HG03342 (cell line): Measurements from ENCODE around the gene TMEM14C.

Experiments
- ATAC-seq: cut with Tn5 transposase; IDR thresholded peaks from one replicate; pipeline ENCODE4 v1.9.1; 2021; ENCODE audit warnings: mild to moderate bottlenecking, moderate library complexity; ENCODE audit not compliant: unreplicated experiment

TMEM14C gene

DNA sequence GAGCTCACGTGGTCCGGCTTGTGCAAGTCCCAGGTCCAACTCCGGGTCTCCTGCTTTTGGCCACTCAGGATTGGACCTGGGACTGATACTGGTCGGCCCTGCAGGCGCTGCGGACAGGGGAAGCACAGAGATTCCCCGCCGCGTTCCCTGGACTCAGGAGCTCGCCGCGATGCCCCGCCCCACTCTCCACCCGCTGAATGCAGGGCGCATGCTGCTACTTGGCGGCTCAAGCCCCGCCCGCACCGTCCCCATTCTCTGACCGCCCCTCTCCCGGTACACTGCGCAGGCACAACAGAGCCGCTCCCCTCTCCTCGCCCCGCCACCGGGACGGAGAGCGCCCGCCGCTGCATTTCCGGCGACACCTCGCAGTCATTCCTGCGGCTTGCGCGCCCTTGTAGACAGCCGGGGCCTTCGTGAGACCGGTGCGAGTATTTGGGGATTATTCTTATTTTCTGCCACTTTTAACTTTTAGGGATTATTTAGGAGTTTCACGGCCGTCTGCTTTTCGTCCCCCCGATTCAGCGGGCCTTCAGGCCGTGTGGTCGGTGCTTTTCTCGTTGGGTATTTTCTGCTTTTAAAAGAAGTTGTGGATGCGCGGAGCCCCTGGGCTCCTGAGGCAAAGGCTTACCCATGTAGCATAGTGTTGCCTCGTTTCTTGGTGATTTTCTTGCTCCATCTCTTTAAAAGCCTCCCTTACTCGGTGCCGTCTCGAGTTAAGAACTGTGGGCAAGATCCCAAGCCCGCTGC is at the start of gene TMEM14C:
TMEM14C (plus strand) TSS at position 251 of the 747 bp plus-strand sequence. CDS start 1,544 bp downstream, outside the sequence.
- ATAC-seq, result peak; percentile 94

DNA sequence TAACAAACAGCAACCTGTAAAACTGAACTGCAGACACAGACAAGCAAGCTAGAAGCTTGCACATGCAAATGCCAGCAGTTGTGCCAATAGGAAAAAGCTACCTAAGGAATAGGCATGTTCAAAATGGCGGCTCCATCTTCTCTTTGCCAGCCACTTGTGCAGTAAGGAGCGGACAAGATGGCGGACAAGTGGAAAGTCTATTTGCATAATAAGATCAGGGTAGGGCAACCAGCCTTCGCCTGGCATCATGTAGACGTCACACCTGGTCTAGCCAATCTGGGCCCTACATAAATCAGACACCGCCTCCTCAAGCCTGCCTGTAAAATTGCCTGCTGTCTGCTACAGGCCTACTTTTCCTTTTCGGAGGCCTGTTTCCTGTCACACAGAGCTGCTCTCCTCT is 46.5 kb upstream of the TMEM14C start:
- ATAC-seq, result no peak

DNA sequence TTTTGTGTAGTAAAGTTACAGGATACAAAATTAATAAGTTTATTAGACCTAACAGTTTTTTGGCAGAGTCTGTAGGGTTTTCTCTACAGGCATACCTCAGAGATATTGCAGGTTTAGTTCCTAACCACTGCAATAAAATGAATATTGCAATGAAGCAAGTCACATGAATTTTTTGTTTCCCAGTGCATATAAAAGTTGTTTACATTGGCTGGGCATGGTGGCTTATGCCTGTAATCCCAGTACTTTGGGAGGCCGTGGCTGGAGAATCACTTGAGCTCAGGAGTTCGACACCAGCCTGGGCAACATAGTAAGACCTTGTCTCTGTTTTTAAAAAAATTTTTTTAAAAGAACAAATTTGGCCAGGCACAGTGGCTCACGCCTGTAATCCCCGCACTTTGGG is 44.4 kb upstream of the TMEM14C start:
- ATAC-seq, result no peak

DNA sequence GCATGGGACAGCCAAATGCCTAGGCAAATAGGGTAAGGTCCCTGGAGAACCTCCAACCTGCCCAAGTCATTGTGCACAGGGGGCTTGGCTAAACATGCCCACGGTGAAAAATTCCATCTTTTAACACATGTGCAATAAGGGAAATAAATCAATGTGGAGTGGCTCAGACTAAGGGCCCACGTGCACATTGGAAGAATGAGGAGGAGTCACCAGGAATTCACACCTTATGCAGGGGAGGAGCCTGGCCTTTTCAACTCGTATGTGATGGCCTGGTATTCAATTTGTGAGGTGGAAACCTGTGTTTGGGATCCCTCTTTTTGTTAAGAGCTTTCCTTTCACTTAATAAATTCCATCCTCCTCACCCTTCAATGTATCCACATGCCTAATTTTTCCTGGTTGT is 41.1 kb upstream of the TMEM14C start:
- ATAC-seq, result no peak

DNA sequence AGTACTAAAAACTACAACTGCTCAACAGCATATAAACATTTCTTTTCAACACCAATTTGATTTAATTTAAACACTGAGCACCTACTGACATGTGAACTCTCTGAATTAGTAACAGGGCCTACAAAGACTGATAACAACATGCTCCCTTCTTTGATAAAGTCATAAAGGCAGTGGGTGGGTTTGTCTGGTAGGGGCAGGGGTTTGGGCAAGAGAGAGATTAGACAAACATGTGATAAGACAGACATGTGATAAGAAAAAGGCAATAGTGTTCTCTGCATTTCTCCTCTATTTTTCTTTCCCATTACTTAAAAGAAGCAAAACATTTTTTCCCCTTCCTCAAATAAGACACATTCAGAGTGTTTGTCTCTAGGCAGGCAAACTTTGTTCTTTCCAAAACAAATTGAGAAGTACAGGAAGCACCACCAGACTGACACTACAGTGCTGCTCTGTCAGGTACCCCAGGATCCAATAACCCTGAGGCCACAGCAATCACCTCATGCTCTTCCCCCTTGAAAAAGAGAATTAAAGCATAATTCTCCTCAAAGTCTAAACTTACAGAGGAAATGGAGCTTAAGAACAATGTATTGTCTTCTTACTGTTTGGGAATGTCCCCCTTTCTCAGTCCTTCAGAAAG is 40.4 kb upstream of the TMEM14C start:
- no peak for ATAC-seq

DNA sequence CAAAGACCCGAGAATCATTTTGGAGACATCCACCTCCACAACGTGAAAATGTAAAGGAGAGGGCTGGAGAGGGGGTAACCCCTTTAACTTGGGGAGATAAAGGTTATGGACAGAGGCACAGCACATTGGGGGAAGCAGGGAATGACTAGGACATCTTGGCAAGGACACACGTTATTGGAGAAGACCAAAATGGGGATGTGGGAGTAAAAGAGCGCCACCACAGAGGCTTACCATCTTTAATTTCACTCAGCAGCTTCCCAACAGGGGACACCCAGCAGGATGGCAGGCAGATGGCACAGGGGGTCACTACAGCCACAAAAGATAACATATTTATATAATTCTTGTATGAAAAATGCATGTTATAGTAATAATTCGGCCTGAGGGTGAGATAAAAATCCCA is 38.3 kb upstream of the TMEM14C start:
- ATAC-seq, result no peak

DNA sequence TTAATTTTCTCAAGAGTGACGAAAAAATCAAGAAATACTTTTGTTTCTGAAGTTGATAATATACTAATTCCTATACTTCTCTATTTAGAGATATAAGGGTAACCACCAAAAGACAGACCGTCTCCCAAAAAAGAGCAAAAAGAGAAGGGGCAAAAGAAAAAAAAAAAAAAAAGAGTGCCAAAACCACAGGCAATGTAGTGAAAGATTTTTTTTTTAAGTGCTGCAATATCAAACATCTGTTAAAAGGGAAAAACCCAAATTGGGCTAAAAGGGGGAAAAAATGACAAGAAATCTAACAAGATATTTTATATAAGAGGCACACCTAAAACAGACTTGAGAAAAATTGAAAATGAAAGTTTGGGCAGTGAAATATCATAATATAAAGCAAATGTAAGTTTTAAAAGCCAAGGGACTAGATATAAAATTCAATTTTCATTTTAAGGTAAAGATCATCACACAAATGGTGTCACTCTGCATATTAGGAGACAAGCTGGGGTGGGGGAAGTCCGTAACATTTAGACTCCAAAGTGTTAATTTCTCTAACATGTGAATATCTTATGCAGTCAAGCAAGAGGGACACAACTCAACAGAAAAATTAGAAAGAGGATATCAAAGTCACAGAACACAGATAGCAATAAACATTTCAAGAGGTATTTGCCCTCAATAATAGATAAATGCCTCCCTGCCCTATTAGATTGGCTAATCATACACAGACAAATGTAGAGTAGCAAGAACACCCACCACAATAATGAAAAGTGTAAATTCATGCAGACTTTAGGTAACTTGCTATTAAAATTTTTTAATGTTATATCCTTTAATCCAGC is 37.6 kb upstream of the TMEM14C start:
- ATAC-seq, result no peak

DNA sequence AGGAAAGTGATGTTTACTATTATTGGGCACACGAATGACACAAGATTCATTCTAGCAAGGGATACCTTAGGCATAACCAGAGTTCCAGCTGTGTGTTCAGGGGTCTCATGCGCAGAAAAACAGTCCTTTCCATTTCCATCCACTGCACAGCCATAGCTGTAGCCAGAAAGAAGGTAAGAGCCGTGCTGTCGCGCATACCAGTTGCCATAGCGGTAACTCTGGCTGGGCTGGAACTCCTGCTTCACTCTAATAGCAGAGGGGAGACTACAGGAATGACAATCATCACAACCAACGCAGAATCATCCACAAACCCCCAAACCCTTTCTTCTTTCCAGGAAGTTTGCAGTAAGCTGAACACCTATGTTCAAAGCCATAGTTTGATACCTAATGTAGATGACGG is 36.0 kb upstream of the TMEM14C start:
- no peak for ATAC-seq

DNA sequence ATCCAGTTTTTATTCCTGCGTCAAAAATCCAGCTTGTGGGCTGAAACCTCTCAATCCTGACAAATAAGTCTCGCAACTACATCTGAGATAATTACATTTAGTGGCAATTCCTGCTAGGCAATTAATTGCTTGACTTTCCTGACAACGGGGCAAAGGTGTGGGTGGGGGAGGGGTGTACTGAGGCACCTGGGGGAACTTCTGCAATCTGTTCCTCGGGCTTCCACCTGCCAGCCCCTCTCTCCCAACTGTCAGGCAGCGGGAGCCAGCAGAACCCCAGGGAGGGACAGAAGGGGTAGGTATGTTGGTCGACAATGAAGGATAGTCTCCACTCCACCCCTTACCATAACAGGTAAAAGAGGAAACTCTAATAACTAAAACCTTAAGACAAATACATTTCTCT is 35.3 kb upstream of the TMEM14C start:
- no peak for ATAC-seq

DNA sequence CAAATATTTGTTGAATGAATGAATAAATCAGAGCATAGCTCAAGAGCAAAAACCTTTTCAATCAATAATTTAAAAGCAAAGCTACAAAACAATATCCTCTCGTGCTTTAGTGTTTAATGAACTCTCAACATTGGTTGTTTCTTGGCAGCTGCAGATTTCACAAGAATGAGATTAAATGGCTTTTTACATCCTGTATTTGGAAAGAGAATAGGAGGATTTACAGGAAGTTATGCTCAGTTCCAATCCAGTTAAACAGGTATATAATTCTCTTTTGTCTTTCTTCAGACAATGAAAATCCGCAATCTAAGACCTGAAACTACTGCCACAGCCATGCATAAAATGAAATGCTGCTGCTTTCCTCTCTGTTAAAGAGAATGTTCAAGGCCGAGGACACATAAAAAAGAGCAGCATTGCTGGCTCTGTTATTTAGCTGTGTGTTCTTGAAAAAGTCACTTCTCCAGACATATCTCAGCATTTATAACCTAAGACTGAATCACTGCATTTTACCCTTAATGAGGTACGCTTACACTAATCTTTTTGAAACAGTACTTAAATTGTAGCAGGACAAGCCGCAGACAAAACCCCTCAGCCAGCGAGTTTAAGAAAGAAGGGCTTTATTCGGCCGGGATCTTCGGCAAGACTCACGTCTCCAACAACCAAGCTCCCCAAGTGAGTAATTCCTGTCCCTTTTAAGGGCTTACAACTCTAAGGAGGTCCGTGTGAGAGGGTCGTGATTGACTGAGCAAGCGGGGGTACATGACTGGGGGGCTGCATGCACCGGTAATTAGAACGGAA is 32.0 kb upstream of the TMEM14C start:
- no peak for ATAC-seq

DNA sequence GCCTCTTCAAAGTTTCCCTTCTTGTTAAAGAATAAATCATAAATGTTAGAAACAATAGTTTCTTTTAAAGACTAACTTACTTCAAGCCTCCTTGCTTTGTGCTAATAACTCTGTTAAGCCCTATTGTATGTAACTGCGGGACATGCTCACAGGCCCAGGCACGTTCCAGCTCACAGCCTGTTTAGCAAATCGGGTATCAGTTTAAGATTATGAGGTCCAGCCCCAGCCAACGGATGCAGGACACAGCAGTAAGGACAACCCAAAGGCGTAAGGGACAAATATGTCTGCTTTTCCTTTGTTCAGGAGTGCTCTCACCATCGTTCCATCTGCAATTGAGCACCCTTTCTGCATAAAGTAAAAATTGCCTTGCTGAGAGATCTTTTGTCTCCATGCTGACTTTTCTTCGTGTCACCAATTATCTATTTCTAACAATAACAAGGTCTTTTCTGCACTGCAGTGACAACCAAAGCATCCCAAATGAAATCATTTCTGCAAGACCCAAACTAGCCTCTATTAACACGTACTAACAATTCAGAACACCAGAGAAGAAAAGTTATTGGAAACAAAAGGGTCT is 29.8 kb upstream of the TMEM14C start:
- no peak for ATAC-seq

DNA sequence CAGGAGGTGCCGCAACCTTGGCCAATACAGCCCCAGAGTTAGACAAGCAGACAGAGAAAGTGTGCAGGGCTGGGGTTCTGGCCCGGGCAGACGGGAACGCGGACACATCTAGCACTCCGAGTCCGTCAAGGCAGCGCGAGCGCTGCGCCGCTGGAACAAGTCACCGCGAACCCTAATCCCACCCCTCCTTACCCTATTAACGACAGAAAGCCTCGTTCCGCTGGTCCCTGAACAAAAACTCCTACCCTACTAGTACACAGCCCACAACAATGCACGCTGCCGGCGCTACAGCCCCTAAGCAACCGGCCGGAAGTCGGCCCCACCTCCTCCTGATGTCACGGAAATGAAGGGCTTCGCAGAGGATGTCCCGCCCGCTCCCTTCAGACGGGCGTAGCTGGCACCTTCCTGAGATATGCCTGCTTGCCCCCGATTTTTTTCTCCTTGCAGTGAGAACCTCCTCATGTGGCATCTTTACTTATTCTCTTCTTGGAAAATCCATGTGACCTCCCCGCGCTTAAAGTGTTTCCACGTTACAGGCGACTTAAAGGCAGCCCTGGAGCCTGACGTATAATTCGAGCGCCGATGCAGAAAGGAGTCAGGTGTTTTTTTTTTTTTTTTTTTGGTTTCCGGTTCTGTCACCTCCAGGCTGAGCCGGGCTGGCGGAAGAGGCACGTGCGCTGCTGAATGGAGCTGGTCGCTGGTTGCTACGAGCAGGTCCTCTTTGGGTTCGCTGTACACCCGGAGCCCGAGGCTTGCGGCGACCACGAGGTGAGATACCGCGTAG is 28.4 kb upstream of the TMEM14C start, which contains the start of the genes C6orf52 and PAK1IP1:
C6orf52 (minus strand) TSS at position 315 of the 784 bp plus-strand sequence. CDS start 7,066 bp downstream, outside the sequence.
PAK1IP1 (plus strand) TSS at position 671 of the 784 bp plus-strand sequence; CDS start at position 685, 14 bp downstream.
- peak; percentile 98 for ATAC-seq

DNA sequence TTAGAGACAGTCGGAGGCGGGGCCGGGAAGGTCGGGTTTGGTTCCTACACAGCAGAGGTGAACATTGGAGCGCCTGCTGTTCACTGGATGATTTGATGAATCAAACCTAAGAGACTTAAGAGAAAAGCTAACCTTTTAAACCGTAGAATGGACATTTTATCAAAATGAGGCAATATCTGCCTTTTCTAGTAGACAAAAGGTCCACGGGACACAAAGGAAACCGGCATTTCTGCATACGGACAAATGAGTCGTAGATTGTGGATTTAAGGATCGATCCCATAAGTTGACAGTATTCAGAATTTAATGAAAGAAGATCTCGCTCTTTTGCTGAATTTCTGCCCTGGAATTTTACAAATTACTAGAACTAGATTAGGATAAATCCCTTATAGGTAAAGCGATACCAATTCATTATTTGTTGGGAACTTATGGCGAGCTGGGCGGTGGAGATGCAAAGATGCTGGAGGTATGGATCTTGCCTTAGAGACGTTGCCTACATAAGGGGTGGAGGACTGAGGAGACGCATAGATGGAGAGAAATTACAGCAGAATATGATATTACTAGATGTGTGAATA is 27.7 kb upstream of the TMEM14C start:
- no peak for ATAC-seq

DNA sequence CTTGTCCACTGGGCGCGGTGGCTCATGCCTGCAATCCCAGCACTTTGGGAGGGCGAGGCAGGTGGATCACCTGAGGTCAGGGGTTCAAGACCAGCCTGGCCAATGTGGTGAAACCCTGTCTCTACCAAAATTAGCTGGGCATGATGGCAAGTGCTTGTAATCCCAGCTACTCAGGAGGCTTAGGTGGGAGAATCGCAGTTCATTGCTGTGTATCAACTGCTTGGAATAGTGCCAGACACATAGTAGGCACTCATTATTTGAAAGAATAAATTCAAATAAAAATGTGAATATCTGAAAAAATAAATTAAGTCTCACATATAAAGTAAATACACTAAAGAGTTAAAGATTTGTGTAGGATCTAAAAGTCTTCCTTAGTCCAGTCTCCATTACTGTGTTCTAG is 26.2 kb upstream of the TMEM14C start:
- no peak for ATAC-seq

DNA sequence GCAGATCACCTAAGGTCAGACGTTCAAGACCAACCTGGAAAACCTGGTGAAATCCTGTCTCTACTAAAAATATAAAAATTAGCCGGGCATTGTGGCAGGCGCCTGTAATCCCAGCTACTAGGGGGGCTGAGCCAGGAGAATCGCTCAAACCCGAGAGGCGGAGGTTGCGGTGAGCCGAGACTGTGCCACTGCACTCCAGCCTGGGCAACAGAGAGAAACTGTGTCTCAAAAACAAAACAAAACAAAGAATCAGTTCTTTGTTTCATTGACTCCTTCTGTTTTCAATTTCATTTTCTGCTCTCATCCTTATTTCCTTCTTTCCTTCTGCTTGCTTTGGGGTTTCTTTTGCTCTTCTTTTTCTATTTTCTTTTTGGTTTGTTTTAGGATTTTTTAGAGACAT is 8.9 kb upstream of the TMEM14C start:
- no peak for ATAC-seq

DNA sequence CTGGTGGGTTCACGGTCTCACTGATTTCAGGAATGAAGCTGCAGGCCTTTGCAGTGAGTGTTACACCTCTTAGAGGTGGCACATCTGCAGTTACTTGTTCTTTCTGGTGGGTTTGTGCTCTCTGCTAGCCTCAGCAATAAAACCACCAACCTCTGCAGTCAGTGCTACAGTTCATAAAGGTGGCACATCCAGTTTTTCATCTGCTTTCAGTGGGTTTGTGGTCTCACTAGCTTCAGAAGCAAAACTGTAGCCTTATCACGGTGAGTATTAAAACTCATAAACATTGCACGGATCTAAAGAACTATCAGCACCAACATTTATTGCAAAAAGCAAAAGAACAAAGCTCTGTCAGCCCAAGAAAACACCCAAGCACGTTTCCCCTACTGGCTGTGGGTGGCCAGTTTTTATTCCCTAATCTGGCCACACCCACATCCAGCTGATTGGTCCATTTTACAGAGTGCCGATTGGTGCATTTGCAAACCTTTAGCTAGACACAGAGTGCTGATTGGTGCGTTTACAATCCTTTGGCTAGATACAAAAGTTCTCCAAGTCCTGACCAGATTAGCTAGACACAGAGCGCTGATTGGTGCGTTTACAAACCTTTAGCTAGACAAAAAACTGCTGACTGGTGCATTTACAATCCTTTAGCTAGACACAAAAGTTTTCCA is 3.4 kb upstream of the TMEM14C start:
- no peak for ATAC-seq

DNA sequence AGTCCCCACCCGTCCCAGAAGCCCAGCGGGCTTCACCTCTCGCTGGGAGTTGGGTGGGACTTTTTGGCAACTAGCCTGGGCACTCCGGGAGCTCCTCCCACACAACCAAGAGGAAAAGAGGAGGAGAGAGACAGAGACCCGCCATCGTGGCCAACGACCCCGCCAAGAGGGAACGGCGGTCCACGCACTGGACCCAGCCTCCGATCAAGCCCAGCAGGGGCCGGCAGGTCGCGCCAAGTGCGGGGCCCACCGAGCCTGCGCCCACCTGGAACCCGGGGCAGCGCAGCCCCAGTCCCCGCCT is 3.0 kb upstream of the TMEM14C start:
- ATAC-seq, result no peak

DNA sequence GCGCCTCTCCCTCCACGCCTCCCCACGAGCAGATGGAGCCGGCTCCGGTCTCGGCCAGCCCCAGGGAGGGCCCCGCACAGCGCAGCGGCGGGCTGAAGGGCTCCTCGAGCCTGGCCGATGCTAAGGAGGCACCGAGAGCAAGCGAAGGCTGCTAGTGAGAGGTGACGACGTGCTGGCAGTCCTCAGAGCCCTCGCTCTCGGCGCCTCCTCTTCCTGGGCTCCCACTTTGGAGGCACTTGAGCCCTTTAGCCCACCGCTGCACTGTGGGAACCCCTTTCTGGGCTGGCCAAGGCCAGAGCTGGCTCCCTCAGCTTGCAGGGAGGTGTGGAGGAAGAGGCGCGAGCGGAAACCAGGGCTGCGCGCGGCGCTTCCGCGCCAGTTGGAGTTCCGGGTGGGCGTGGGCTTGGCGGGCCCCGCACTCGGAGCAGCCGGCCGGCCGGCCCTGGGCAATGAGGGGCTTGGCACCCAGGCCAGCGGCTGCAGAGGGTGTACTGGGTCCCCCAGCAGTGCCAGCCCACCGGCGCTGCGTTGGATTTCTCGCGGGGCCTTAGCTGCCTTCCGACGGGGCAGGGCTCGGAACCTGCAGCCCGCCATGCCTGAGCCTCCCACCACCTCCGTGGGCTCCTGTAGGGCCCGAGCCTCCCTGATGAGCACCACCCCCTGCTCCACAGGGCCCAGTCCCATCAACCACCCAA is 2.5 kb upstream of the TMEM14C start:
- ATAC-seq, result peak; percentile 40
